ENCODE measurements around the gene PNMT. TPM values are rescaled to one million over a fixed set of nuclear protein-coding genes. Genes with fewer than 3 reads are reported as not detected.

The PNMT gene
- 0.35 TPM for total RNA-seq
- long read RNA-seq: 0 reads

- DNase-seq (ENCODE audit: low spot score): no peak
These were observed at the start of gene PNMT for GRCh38 chr17:39667945-39668924. Gene PNMT (plus strand): TSS chr17:39668453. CDS start chr17:39668476, 23 bp downstream.

- no peak for DNase-seq (ENCODE audit: low spot score)
These were observed 49.1 kb upstream of the PNMT start for GRCh38 chr17:39618956-39619785.

GRCh38 chr17:39619786-39620101 is 48.5 kb upstream of the PNMT start:
- DNase-seq (ENCODE audit: low spot score): no peak

- peak; percentile 96 for DNase-seq (ENCODE audit: low spot score)
These were observed 46.5 kb upstream of the PNMT start for GRCh38 chr17:39621523-39622379.

- no peak for DNase-seq (ENCODE audit: low spot score)
These were observed 45.8 kb upstream of the PNMT start for GRCh38 chr17:39622380-39623006.

- DNase-seq (ENCODE audit: low spot score): peak; percentile 94
These were observed 44.8 kb upstream of the PNMT start for GRCh38 chr17:39623356-39623950.

- DNase-seq (ENCODE audit: low spot score): no peak
These were observed 43.9 kb upstream of the PNMT start for GRCh38 chr17:39624313-39624712.

GRCh38 chr17:39625198-39625785 is 43.0 kb upstream of the PNMT start:
- no peak for DNase-seq (ENCODE audit: low spot score)

GRCh38 chr17:39626171-39627046 is 41.8 kb upstream of the PNMT start, which contains the start of gene PPP1R1B:
Gene PPP1R1B (plus strand): TSS chr17:39626952. CDS start chr17:39627393, 441 bp downstream.
- no peak for DNase-seq (ENCODE audit: low spot score)

GRCh38 chr17:39627047-39627711 is 41.1 kb upstream of the PNMT start:
- DNase-seq (ENCODE audit: low spot score): no peak

GRCh38 chr17:39627712-39628516 is 40.3 kb upstream of the PNMT start:
- no peak for DNase-seq (ENCODE audit: low spot score)

GRCh38 chr17:39628655-39629493 is 39.4 kb upstream of the PNMT start:
- no peak for DNase-seq (ENCODE audit: low spot score)

GRCh38 chr17:39629494-39629880 is 38.8 kb upstream of the PNMT start:
- DNase-seq (ENCODE audit: low spot score): no peak

- no peak for DNase-seq (ENCODE audit: low spot score)
These were observed 38.4 kb upstream of the PNMT start for GRCh38 chr17:39629898-39630297.

GRCh38 chr17:39631403-39631802 is 36.9 kb upstream of the PNMT start:
- no peak for DNase-seq (ENCODE audit: low spot score)

- no peak for DNase-seq (ENCODE audit: low spot score)
These were observed 35.9 kb upstream of the PNMT start for GRCh38 chr17:39632153-39632941.
